HG03108 (cell line): ENCODE data around the gene PARVB.

Experiments used
- ATAC-seq: cut with Tn5 transposase; IDR thresholded peaks from one replicate; pipeline ENCODE4 v1.9.1; 2021; ENCODE audit warnings: moderate library complexity; ENCODE audit not compliant: unreplicated experiment

The PARVB gene

DNA sequence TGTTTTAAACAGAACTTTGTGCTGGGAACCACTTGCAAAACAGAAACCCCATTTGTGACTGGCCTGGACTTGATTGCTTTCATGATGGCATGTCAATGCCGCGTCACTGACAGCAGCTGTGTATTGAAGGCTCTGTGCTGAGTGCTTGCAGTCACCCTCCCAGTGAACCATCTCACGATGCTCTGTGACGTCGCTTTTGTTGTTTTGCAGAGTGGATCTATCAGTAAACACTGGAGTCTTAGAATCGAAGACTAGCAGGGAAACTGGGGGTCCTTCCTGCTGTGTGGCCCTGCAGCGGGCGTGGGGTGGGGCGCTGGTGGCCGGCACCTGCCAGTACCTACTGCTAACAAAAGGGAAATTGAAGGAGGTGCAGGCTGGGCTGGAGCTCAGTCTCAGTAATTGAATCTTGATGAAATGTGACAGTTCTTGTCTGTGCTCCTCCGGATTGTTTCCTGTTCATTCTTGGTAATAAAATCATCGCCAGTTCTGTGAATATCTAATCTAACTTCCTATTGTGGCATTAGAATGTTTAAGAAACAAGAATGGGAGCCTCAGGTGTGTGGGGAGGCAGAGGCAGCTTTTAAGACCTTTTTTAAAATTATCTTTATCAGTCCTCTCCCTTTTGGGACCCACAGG, 106.1 kb downstream of the PARVB start:
- ATAC-seq, result no peak

DNA sequence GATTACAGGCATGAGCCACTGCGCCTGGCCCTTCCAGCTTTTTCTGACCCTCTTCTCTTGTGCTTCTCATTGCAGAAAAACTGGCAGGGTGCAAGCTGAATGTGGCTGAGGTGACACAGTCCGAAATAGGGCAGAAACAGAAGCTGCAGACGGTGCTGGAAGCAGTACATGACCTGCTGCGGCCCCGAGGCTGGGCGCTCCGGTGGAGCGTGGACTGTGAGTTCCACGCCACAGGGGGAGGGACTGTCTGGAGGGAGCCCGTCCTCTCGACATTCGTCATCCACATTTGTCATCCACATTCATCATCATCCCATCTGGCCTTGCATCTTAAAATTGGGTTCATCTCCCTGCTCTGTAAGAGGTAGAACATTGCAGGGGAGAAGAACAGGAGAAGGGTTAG, 107.3 kb downstream of the PARVB start:
- no peak for ATAC-seq

DNA sequence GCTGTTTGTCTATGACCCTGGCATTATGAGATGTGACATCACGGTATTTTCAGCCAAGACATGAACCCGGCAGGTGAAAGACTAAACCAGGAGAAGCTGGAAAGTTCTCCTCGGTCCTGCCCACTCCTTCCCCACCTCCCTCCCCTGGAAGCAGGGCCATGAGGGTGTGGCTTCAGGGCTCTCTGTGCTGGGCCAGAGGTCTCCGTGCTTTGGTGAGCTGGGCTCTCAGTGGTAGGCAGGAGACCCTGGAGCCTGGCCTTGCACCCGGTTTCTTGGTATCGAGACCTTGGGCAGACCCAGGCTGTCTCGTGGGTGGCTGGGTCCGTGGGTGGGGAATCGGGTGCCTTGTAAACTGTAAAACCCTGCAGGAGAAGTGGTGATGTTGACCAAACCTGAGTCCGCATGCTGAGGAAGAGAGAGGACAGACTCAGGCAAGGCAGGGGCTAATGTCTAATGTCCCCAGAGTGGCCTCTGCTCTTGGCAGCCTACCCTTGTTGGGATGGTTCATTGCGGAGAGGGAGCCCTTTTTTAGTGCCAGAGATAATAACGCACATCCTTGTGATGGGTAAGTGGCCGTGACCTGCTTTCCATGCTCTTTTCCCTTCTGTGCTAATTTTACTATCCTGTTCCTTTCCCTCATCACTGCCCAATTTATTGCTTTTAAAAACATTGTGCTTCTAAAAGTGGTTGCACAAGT, 108.0 kb downstream of the PARVB start:
- no peak for ATAC-seq

- ATAC-seq, result no peak
These were observed 108.6 kb downstream of the PARVB start for GRCh38 chr22:44132724-44133123.

DNA sequence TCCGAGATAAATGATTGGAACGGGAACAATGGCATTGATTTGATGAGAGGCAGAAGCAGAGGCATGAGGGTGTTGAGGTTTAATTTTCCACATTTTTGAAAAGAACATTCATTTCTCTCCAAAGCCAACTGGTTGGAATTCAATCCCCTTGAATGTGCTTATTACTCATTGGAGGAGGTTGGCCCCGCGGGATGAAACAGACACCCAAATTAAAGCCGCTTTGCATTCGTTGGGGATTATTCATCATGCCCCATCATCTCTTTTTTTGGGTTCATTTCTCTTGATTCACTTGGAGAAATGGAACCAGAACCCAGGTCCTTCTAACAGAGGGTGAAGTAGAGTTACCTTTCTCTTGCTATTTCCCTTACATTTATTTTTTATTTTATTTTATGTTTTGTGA, 109.1 kb downstream of the PARVB start:
- ATAC-seq, result no peak

DNA sequence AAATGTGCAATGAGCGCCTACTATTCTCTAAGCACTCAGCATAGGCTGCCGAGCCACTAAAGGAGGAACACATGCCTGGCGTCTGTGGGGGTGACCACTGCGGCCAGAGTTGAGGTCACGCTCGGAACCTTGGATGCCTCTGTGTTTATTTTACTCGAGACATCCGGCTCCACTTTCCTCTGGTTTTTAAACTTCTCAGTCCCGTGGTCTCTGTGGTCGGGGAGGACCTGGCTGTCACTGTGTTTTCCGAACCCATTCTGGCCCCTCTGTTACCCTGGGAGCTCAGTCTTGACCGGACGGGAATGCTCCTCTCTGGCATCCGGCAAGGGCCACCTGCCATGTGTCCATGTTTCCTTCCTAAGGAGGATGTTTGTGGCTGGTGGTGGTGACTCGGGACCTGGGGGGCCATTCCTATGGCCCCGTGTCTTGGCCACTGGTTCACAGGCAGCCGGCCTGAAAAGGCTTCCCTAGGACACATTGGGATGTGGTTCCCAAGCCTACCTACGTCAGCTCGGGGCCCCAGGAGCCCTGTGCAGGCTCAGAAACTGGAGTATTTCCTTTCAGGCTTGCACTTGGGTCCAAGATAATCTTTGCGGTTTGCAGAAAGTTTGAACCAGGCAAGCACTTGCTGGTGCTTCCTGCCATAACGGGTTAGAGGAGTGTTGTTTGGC, 109.9 kb downstream of the PARVB start:
- ATAC-seq, result no peak

DNA sequence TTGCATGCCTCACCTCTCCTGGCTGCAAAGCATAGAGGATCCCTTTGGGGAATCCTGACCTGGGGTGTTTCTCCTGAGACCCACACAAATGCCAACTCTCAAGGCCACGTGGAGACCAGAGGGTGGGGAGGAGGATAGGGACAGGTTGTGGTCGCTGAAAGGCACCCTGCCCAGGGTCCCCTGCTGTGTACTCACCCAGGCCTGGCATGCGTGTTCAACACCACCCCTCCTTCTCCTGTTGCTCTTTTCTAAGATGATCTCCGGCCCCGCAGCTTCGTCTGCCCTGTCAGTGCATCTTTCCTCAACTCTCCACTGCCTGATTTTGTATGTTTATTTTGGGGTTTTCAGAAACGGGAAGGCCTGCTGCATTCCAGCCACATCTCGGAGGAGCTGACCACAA, 112.0 kb downstream of the PARVB start:
- no peak for ATAC-seq

- ATAC-seq, result no peak
These were observed 112.7 kb downstream of the PARVB start for GRCh38 chr22:44136786-44137185.

- no peak for ATAC-seq
These were observed 113.3 kb downstream of the PARVB start for GRCh38 chr22:44137415-44137814.

GRCh38 chr22:44139773-44140172, 115.7 kb downstream of the PARVB start:
- no peak for ATAC-seq

DNA sequence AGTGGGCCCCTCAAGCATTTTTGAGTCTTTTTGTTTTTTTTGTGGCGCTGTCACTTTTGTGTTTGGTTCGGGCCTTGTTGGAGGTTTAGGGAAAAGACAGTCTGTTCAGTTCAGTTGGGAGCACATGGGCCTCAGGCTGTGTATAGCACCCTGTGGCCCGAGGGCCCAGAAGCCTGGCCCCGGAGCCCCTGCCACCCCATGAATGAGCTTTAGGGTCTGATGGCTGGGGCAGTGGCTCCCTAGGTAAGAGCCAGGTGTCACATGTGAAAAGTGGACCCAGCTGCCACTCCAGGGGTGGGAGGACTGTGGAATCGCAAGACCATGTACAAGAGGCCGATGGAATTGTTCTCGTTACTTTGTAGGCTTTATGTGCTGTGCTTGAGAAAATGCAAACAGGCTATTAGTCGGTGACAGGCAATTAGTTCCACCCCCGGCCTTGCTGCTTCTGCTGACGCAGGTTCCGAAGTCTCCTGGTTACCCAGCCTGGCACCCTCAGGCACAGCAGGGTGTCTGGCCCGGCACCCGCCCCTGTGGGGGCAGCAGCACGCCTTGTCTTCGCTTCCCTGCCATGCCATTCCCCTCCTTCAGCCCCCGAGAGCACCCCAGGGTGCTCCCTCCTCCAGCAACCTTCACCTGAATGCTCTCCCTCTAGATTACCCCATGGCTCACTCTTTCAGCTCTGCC, 118.5 kb downstream of the PARVB start:
- no peak for ATAC-seq

GRCh38 chr22:44143105-44143474, 119.0 kb downstream of the PARVB start:
- ATAC-seq, result no peak

GRCh38 chr22:44143579-44143978, 119.5 kb downstream of the PARVB start:
- no peak for ATAC-seq

- ATAC-seq, result no peak
These were observed 120.0 kb downstream of the PARVB start for GRCh38 chr22:44144046-44144569.

- ATAC-seq, result no peak
These were observed 121.4 kb downstream of the PARVB start for GRCh38 chr22:44145544-44145943.

- ATAC-seq, result no peak
These were observed 122.2 kb downstream of the PARVB start for GRCh38 chr22:44146088-44146861.

DNA sequence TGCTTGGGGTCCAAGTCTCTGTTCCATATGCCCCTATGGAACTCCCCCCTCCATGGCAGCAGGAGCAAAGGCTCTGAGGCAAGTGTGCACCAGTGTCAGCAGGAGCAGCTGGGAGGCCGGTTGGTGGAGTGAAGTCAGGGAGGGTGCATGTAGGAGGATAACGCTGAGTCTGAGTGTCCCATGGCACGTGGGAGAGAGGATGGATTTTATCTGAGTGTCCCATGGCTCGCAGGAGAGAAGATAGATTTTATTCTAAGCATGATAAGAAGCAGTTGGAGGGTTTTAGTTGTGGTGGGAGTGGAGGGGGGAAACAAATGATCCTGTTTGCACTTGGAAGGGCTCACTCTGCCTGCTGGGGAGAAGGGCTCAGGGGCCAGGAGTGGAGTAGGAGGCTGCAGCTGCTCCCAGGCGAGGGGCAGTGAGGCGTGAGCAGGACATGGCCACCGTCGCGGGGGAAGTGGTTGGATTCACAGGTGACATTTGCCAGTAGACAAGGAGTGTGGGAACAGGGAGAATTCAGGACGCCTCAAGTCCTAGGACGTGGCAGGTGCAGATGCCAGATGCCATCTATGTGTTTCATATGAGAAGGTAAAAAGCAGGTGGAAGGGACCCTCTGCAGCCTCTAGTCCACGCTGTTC, 123.0 kb downstream of the PARVB start:
- ATAC-seq, result no peak

GRCh38 chr22:44147821-44148574, 123.9 kb downstream of the PARVB start:
- ATAC-seq, result no peak

GRCh38 chr22:44151676-44152075, 127.6 kb downstream of the PARVB start:
- no peak for ATAC-seq

GRCh38 chr22:44153710-44154109, 129.6 kb downstream of the PARVB start:
- no peak for ATAC-seq
